GM12875 (cell line): Measurements from ENCODE around the gene SLC2A9.
A peak's percentile ranks its signal among the peaks of the same experiment; 100 is the strongest.

Source experiments
- H3K4me3 ChIP-seq: one replicate; pipeline ENCODE4 v1.5.1; 2011; ENCODE audit warnings: low read depth, low read length, control low read depth
- CTCF ChIP-seq: IDR thresholded peaks from 2 replicates; pipeline ENCODE4 v1.5.1; 2011; ENCODE audit warnings: low read depth, mild to moderate bottlenecking, control low read depth, inconsistent platforms, low read length, moderate library complexity, borderline replicate concordance; ENCODE audit not compliant: insufficient read depth

SLC2A9 gene

GRCh38 chr4:10006601-10007435 is 14.5 kb downstream of the SLC2A9 start:
- no peak for TF ChIP-seq CTCF
- no peak overlapping the region for H3K4me3 ChIP-seq

- TF ChIP-seq CTCF = no peak
- H3K4me3 ChIP-seq = no peak overlapping the region
Measured at GRCh38 chr4:10006231-10006600, 15.1 kb downstream of the SLC2A9 start.

GRCh38 chr4:10005632-10006031 is 15.7 kb downstream of the SLC2A9 start:
- no peak for TF ChIP-seq CTCF
- no peak overlapping the region for H3K4me3 ChIP-seq

GRCh38 chr4:10003666-10004065 is 17.6 kb downstream of the SLC2A9 start:
- no peak for TF ChIP-seq CTCF
- H3K4me3 ChIP-seq = no peak overlapping the region

- TF ChIP-seq CTCF = 0 out of 2 replicates have a peak, but pooled peaks have one; percentile 10
Measured at GRCh38 chr4:10002278-10002677, 19.0 kb downstream of the SLC2A9 start.

GRCh38 chr4:10001757-10002156 is 19.5 kb downstream of the SLC2A9 start:
- H3K4me3 ChIP-seq = no peak overlapping the region
- TF ChIP-seq CTCF = no peak

More at GRCh38 chr4:10002278-10002677, 19.0 kb downstream of the SLC2A9 start:
- no peak overlapping the region for H3K4me3 ChIP-seq

GRCh38 chr4:9999956-10000561 is 21.2 kb downstream of the SLC2A9 start:
- no peak overlapping the region for H3K4me3 ChIP-seq
- TF ChIP-seq CTCF = no peak
